ENCODE data around the gene MCF2. TPM values are rescaled to one million over a fixed set of nuclear protein-coding genes. Genes with fewer than 3 reads are reported as not detected.

The MCF2 gene
- 0.52 TPM for total RNA-seq

GRCh38 chrX:139708067-139708466 lies at the start of gene MCF2:
TSS of gene MCF2 (minus strand) at chrX:139708167. CDS start at chrX:139651744, 56,423 bp downstream.
- Histone ChIP-seq H3K9ac (ENCODE audit: low read depth in 1 of 3, low read length in 3 of 3) (no peak within 1 kb of the TSS), H3K27me3 (ENCODE audit: control insufficient read depth in 3 of 3, insufficient read depth in 3 of 3, low read length in 3 of 3) (no peaks in the 10 kb centered on the region), H3K4me3 (ENCODE audit: low read length in 3 of 3) (no peak within 1 kb of the TSS), H3K4me1 (ENCODE audit: control insufficient read depth in 3 of 3, insufficient read depth in 3 of 3, low read length in 3 of 3) (no peaks in the 10 kb centered on the region), H3K9me3 (ENCODE audit: control insufficient read depth in 3 of 3, low read length in 3 of 3) (no peaks in the 10 kb centered on the region), H3K27ac (ENCODE audit: low read depth, low read length) (no peak within 1 kb of the TSS), H3K36me3 (ENCODE audit: control insufficient read depth in 3 of 3, insufficient read depth in 3 of 3, low read length in 3 of 3) (no peaks in the 10 kb centered on the region)

- no peaks in the 10 kb centered on the region for H3K4me1 ChIP-seq (ENCODE audit: control insufficient read depth in 3 of 3, insufficient read depth in 3 of 3, low read length in 3 of 3)
- no peak overlapping the region for H3K9ac ChIP-seq (ENCODE audit: low read depth in 1 of 3, low read length in 3 of 3)
- H3K4me3 ChIP-seq (ENCODE audit: low read length in 3 of 3): no peak overlapping the region
- H3K9me3 ChIP-seq (ENCODE audit: control insufficient read depth in 3 of 3, low read length in 3 of 3): no peaks in the 10 kb centered on the region
- H3K27me3 ChIP-seq (ENCODE audit: control insufficient read depth in 3 of 3, insufficient read depth in 3 of 3, low read length in 3 of 3): no peaks in the 10 kb centered on the region
- no peaks in the 10 kb centered on the region for H3K36me3 ChIP-seq (ENCODE audit: control insufficient read depth in 3 of 3, insufficient read depth in 3 of 3, low read length in 3 of 3)
- H3K27ac ChIP-seq (ENCODE audit: low read depth, low read length): no peak overlapping the region
Measured at GRCh38 chrX:139751053-139751452, 43.1 kb upstream of the MCF2 start.

- Histone ChIP-seq H3K27ac (ENCODE audit: low read depth, low read length) (no peak overlapping the region), H3K36me3 (ENCODE audit: control insufficient read depth in 3 of 3, insufficient read depth in 3 of 3, low read length in 3 of 3) (no peaks in the 10 kb centered on the region), H3K4me3 (ENCODE audit: low read length in 3 of 3) (no peak overlapping the region), H3K9ac (ENCODE audit: low read depth in 1 of 3, low read length in 3 of 3) (no peak overlapping the region), H3K4me1 (ENCODE audit: control insufficient read depth in 3 of 3, insufficient read depth in 3 of 3, low read length in 3 of 3) (no peaks in the 10 kb centered on the region), H3K9me3 (ENCODE audit: control insufficient read depth in 3 of 3, low read length in 3 of 3) (no peaks in the 10 kb centered on the region), H3K27me3 (ENCODE audit: control insufficient read depth in 3 of 3, insufficient read depth in 3 of 3, low read length in 3 of 3) (no peaks in the 10 kb centered on the region)
Measured at GRCh38 chrX:139750390-139750789, 42.4 kb upstream of the MCF2 start.

- Histone ChIP-seq H3K4me1 (ENCODE audit: control insufficient read depth in 3 of 3, insufficient read depth in 3 of 3, low read length in 3 of 3) (no peaks in the 10 kb centered on the region), H3K4me3 (ENCODE audit: low read length in 3 of 3) (no peak overlapping the region), H3K27me3 (ENCODE audit: control insufficient read depth in 3 of 3, insufficient read depth in 3 of 3, low read length in 3 of 3) (no peaks in the 10 kb centered on the region), H3K36me3 (ENCODE audit: control insufficient read depth in 3 of 3, insufficient read depth in 3 of 3, low read length in 3 of 3) (peaks cover 0 to 4% (median 0%) of the 10 kb centered on the region in 3 donors), H3K9ac (ENCODE audit: low read depth in 1 of 3, low read length in 3 of 3) (no peak overlapping the region), H3K27ac (ENCODE audit: low read depth, low read length) (no peak overlapping the region), H3K9me3 (ENCODE audit: control insufficient read depth in 3 of 3, low read length in 3 of 3) (no peaks in the 10 kb centered on the region)
Measured at GRCh38 chrX:139739138-139739537, 31.2 kb upstream of the MCF2 start.

- H3K9ac ChIP-seq (ENCODE audit: low read depth in 1 of 3, low read length in 3 of 3): no peak overlapping the region
- H3K36me3 ChIP-seq (ENCODE audit: control insufficient read depth in 3 of 3, insufficient read depth in 3 of 3, low read length in 3 of 3): peaks cover 0 to 4% (median 0%) of the 10 kb centered on the region in 3 donors
- no peak overlapping the region for H3K4me3 ChIP-seq (ENCODE audit: low read length in 3 of 3)
- no peaks in the 10 kb centered on the region for H3K9me3 ChIP-seq (ENCODE audit: control insufficient read depth in 3 of 3, low read length in 3 of 3)
- no peak overlapping the region for H3K27ac ChIP-seq (ENCODE audit: low read depth, low read length)
- no peaks in the 10 kb centered on the region for H3K27me3 ChIP-seq (ENCODE audit: control insufficient read depth in 3 of 3, insufficient read depth in 3 of 3, low read length in 3 of 3)
- no peaks in the 10 kb centered on the region for H3K4me1 ChIP-seq (ENCODE audit: control insufficient read depth in 3 of 3, insufficient read depth in 3 of 3, low read length in 3 of 3)
Measured at GRCh38 chrX:139738581-139738980, 30.6 kb upstream of the MCF2 start.

- Histone ChIP-seq H3K36me3 (ENCODE audit: control insufficient read depth in 3 of 3, insufficient read depth in 3 of 3, low read length in 3 of 3) (peaks cover 0 to 4% (median 0%) of the 10 kb centered on the region in 3 donors), H3K4me1 (ENCODE audit: control insufficient read depth in 3 of 3, insufficient read depth in 3 of 3, low read length in 3 of 3) (no peaks in the 10 kb centered on the region), H3K27me3 (ENCODE audit: control insufficient read depth in 3 of 3, insufficient read depth in 3 of 3, low read length in 3 of 3) (no peaks in the 10 kb centered on the region), H3K27ac (ENCODE audit: low read depth, low read length) (no peak overlapping the region), H3K9ac (ENCODE audit: low read depth in 1 of 3, low read length in 3 of 3) (no peak overlapping the region), H3K4me3 (ENCODE audit: low read length in 3 of 3) (no peak overlapping the region), H3K9me3 (ENCODE audit: control insufficient read depth in 3 of 3, low read length in 3 of 3) (no peaks in the 10 kb centered on the region)
Measured at GRCh38 chrX:139736151-139736550, 28.2 kb upstream of the MCF2 start.

- Histone ChIP-seq H3K27me3 (ENCODE audit: control insufficient read depth in 3 of 3, insufficient read depth in 3 of 3, low read length in 3 of 3) (no peaks in the 10 kb centered on the region), H3K9me3 (ENCODE audit: control insufficient read depth in 3 of 3, low read length in 3 of 3) (no peaks in the 10 kb centered on the region), H3K4me1 (ENCODE audit: control insufficient read depth in 3 of 3, insufficient read depth in 3 of 3, low read length in 3 of 3) (no peaks in the 10 kb centered on the region), H3K4me3 (ENCODE audit: low read length in 3 of 3) (no peak overlapping the region), H3K36me3 (ENCODE audit: control insufficient read depth in 3 of 3, insufficient read depth in 3 of 3, low read length in 3 of 3) (peaks cover 0 to 4% (median 0%) of the 10 kb centered on the region in 3 donors), H3K9ac (ENCODE audit: low read depth in 1 of 3, low read length in 3 of 3) (no peak overlapping the region), H3K27ac (ENCODE audit: low read depth, low read length) (no peak overlapping the region)
Measured at GRCh38 chrX:139734996-139735395, 27.0 kb upstream of the MCF2 start.

GRCh38 chrX:139725720-139726119 lies 17.8 kb upstream of the MCF2 start:
- Histone ChIP-seq H3K9me3 (ENCODE audit: control insufficient read depth in 3 of 3, low read length in 3 of 3) (no peaks in the 10 kb centered on the region), H3K27ac (ENCODE audit: low read depth, low read length) (no peak overlapping the region), H3K4me1 (ENCODE audit: control insufficient read depth in 3 of 3, insufficient read depth in 3 of 3, low read length in 3 of 3) (no peaks in the 10 kb centered on the region), H3K9ac (ENCODE audit: low read depth in 1 of 3, low read length in 3 of 3) (no peak overlapping the region), H3K27me3 (ENCODE audit: control insufficient read depth in 3 of 3, insufficient read depth in 3 of 3, low read length in 3 of 3) (no peaks in the 10 kb centered on the region), H3K4me3 (ENCODE audit: low read length in 3 of 3) (no peak overlapping the region), H3K36me3 (ENCODE audit: control insufficient read depth in 3 of 3, insufficient read depth in 3 of 3, low read length in 3 of 3) (no peaks in the 10 kb centered on the region)

GRCh38 chrX:139724626-139725025 lies 16.7 kb upstream of the MCF2 start:
- Histone ChIP-seq H3K4me3 (ENCODE audit: low read length in 3 of 3) (no peak overlapping the region), H3K4me1 (ENCODE audit: control insufficient read depth in 3 of 3, insufficient read depth in 3 of 3, low read length in 3 of 3) (no peaks in the 10 kb centered on the region), H3K9ac (ENCODE audit: low read depth in 1 of 3, low read length in 3 of 3) (no peak overlapping the region), H3K27me3 (ENCODE audit: control insufficient read depth in 3 of 3, insufficient read depth in 3 of 3, low read length in 3 of 3) (no peaks in the 10 kb centered on the region), H3K27ac (ENCODE audit: low read depth, low read length) (no peak overlapping the region), H3K9me3 (ENCODE audit: control insufficient read depth in 3 of 3, low read length in 3 of 3) (no peaks in the 10 kb centered on the region), H3K36me3 (ENCODE audit: control insufficient read depth in 3 of 3, insufficient read depth in 3 of 3, low read length in 3 of 3) (no peaks in the 10 kb centered on the region)

GRCh38 chrX:139720979-139721378 lies 13.0 kb upstream of the MCF2 start:
- H3K4me1 ChIP-seq (ENCODE audit: control insufficient read depth in 3 of 3, insufficient read depth in 3 of 3, low read length in 3 of 3): no peaks in the 10 kb centered on the region
- no peaks in the 10 kb centered on the region for H3K36me3 ChIP-seq (ENCODE audit: control insufficient read depth in 3 of 3, insufficient read depth in 3 of 3, low read length in 3 of 3)
- H3K9ac ChIP-seq (ENCODE audit: low read depth in 1 of 3, low read length in 3 of 3): no peak overlapping the region
- no peak overlapping the region for H3K4me3 ChIP-seq (ENCODE audit: low read length in 3 of 3)
- no peaks in the 10 kb centered on the region for H3K9me3 ChIP-seq (ENCODE audit: control insufficient read depth in 3 of 3, low read length in 3 of 3)
- H3K27me3 ChIP-seq (ENCODE audit: control insufficient read depth in 3 of 3, insufficient read depth in 3 of 3, low read length in 3 of 3): peaks cover 0 to 4% (median 0%) of the 10 kb centered on the region in 3 donors
- no peak overlapping the region for H3K27ac ChIP-seq (ENCODE audit: low read depth, low read length)

- Histone ChIP-seq H3K36me3 (ENCODE audit: control insufficient read depth in 3 of 3, insufficient read depth in 3 of 3, low read length in 3 of 3) (no peaks in the 10 kb centered on the region), H3K27me3 (ENCODE audit: control insufficient read depth in 3 of 3, insufficient read depth in 3 of 3, low read length in 3 of 3) (peaks cover 0 to 4% (median 0%) of the 10 kb centered on the region in 3 donors), H3K4me1 (ENCODE audit: control insufficient read depth in 3 of 3, insufficient read depth in 3 of 3, low read length in 3 of 3) (no peaks in the 10 kb centered on the region), H3K4me3 (ENCODE audit: low read length in 3 of 3) (no peak overlapping the region), H3K9me3 (ENCODE audit: control insufficient read depth in 3 of 3, low read length in 3 of 3) (no peaks in the 10 kb centered on the region), H3K27ac (ENCODE audit: low read depth, low read length) (no peak overlapping the region), H3K9ac (ENCODE audit: low read depth in 1 of 3, low read length in 3 of 3) (no peak overlapping the region)
Measured at GRCh38 chrX:139720136-139720535, 12.2 kb upstream of the MCF2 start.
